Measurements from ENCODE around the gene GLRX.

Gene GLRX

DNA sequence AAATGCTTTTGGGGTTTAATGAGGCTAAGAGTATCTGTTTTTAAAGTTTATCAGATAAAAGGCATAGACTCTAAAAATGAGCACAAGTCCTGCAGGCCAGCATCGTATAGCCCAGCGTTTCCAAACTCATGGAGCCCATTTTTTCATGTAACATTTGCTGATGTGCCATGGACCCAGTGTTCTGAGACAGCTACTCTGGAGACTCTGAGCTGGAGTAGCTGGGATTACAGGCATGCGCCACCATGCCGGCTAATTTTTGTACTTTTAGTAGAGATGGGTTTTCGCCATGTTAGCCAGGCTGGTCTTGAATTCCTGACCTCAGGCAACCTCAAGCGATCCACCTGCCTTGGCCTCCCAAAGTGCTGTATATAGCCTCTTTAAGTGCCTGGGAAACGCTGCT, 15.8 kb downstream of the GLRX start:
- no peak for DNase-seq

DNA sequence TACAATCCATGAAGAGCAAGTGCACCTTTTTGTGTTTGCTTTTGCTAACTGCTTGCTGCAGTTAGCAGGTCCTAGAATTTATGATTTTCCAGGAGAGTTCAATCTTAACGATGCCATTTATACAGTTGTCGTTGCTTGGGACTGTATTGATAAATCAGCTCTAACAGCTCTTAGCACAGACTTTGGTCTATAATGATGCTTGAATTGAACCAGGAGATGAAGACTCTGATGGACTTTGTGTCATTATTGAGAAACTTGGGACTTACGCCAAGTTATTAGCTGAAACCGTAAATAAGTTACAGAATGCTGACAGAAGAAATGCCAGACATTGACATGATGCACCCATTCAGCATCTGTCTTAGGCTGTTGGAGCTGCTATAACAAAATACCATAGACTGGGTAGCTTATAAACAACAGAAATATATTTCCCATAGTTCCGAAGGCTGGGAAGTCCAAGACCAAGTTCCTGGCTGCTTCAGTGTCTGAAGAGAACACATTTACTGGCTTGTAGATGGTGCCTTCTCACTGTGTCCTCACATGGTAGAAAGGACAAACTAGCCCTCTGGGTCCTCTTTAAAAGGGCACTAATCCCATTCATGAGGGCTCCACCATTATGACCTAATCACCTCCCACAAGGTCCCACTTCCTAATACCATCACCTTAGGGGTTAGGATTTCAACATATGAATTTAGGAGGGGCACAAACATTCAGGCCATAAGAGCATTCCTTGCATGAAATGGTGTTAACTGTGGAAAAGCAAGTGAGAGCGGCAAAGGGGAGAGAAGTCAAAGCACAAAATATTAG, 17.6 kb downstream of the GLRX start:
- no peak for DNase-seq

DNA sequence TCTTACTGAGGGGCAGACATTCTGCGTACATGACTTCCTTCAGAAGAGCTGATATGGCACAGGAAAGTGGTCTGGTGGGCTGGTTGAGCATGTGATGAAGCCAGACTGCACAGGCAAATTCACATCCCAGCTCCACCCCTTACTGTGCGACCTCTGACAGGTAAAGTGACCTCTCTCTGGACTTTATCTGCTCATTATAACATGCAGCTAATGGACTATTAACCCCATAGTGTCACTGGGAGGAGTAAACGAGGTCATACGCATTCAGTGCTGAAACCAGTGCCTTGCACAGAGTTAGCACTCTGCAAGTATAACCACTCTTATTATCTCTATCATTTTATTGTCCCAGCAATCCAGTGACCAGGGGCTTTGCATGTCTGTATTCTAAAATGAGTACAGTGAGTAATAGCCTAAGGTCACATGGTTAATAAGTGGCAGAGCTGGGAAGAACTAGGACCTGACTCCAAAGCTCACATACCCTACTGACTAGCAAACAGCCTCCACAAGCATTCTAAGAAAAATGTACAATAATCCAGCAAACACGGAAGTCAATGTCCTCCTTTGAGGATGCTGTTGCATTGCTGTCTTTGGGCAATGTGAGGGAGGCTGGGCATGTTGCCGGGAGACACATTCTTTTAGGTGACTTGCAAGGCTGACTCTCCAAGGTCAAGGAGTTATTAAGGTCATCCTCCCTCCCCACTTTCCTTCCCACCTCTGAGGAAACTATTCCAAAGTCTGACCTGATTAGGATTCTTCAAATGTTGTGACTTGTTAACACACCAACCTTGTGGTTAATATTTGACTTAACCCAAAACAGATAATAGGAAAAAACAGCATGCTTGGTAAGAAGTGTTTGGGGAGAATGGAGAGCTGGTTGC, 19.0 kb downstream of the GLRX start:
- no peak for DNase-seq

DNA sequence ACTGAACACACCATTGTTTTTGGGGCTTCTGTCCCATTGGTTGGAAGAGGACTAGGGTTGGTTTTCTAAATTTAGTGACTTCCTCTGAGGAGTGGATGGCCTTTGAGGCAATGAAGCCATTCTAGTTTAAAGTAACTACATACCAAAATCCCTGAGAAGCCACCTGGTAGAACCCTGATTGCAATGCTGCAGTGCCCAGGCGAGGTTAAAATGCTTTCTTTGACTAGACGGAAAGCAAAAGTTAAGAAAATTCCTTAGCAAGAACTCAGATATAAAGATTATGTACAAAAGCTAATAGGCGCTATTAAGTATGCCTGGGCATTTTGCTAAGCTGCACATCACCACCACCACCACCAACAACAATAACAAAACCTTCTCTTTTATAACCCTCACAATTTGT, 20.6 kb downstream of the GLRX start:
- DNase-seq = no peak

DNA sequence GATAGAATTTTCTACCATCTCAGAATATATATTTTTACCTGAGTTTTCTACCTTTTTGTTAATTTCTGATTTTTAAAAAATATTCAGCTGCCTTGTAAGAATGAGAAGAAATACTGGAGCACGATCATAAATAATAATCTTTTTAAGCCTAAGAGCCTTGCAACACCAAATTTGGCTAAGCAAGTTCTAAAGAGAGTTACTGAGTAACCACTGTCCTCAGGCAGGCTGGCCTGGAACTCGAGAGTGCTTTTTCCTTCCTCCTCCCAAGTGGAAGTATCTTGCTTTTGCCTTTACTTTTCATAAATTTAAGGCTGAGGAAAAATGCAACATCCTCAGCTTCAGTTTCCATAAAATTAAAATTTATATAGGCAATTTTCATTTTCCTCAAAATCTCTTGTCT, 21.0 kb downstream of the GLRX start:
- no peak for DNase-seq

DNA sequence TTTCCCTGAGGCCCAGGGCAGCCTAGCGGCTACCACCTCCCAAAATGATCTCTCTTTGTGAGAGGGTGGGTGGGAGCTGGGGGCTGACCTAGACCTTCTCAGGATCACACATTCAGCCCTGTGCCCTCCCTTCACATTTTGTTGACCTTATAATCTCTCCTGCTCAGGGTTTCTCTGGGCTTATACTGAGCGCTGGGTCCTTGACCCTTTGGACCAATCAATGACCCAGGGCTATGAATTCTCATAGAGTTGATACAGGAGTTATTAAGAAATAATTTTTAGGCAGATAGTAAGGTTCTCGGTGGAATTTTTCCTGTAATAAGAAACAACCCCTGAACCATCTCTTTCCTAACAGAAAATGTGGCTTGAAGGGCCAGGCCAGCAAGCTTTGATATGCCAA, 22.0 kb downstream of the GLRX start:
- DNase-seq = no peak

DNA sequence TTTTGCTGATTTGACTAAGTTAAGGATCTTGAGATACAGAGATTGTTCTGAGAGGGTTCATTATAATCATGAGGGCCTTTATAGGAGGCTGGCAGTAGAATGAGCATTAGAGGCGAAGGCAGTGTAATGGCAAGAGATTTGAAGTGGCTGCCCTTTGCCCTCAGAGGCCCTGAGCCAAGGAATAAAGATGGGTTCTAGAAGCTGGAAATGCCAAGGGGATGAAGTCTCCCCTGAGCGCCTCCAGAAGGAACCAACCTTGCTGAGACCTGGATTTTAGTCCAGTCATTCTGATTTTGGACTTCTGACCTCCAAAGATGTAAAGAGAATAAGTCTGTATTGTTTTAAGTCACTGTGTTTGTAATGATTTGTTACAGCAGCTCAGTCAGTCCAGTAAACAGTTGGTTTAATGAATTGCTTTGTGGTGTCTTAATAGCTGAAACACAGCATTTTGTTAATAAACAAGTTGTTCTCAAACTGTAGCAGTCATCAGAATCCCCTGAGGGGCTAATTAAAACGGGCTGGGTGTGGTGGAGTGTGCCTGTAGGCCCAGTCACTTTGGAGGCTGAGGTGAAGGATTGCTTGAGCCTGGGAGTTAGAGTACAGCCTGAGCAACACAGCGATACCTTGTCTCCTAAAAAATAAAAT, 23.2 kb downstream of the GLRX start:
- no peak for DNase-seq

DNA sequence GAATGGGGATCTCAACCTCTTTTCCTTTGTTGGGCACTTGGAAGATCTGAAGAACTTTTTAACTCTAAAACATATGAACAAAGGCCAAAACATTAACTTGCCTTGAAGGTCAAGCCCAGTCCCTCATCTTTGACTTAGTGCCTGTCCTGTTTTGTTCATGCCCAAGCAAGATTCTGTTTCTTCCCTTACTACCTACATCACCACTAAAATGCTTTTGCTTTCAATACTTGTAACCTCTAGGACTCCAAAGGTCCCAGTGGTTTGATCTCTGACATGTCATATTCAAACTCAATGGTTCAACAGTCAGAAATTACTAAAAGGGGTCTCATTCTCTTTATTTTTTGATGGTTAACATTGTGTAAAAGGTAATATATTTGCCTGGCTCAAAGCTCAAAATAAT, 24.0 kb downstream of the GLRX start:
- no peak for DNase-seq

DNA sequence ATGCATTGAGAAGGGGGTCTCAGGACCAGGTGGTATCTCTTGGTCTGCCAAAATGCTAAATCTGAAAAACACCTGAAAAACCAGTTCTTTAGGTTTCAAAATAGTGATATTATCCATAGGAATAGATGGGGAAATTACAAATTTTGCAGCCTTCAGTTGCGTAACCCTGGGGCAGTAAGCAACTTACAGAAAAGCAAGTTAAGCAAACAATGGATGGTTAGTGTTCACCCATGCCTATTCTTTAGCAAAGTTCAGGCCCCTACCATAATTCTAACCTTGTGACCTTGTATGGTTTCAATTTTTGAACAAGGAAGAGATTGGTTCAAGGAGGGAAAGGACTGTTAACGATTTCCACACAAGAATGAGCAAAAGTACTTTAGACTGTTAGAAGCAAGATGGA, 24.5 kb downstream of the GLRX start:
- no peak for DNase-seq

DNA sequence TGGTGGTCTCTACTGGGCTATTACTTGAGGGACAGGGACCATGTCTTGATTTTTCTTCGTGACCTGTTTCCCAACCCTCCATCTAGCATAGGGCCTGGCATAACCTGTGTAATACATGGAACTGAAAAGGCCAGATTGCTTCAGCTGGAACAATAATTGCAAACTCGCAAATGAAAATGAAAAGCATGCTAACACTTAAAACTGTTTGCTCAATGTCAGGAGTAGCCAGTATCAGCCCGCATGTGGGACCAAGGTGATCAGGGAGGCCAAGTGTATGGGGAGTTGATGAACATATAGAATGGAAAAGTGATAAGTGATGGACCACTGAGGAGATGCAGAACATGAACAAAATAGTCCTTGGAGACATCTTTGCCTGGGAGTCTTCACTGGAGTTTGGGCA, 25.2 kb downstream of the GLRX start:
- DNase-seq = no peak

DNA sequence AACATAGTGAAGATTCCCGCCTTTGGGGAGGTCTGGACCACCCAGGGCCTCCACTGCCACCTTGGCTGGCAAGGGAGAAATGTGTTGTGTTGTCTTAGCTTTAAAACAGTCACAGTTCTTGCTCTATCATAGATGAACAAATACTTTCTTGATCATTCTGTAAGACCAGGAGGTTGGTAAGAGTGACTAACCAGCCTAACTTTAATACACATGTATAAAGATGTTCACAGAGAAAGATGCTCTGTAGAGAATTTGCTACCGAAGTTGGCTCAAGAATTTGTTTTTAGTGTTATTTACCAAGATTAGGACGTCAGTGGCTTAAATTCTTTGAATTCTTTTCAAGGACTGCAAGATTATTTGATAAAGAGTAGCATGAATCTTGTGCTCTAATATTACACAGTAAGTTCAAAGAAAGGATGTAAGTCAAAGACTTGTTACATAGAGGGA, 28.4 kb downstream of the GLRX start:
- DNase-seq = no peak

DNA sequence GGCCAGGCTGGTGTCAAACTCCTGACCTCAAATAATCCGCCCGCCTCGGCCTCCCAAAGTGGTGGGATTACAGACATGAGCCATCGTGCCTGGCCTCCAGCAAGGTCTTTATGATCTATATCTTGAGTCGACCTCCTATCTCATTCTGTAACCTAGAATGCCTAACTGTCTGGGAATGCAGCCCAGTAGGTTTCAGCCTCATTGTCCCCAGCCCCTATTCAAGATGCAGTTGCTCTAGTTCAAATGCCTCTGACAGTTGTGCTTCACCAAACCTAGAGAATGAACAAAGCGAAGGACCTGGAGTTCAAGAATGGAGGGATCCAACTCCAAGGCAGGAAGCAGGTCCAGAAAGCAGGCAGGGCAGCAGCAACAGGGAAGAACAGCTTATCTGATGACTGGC, 30.8 kb downstream of the GLRX start:
- DNase-seq = no peak

DNA sequence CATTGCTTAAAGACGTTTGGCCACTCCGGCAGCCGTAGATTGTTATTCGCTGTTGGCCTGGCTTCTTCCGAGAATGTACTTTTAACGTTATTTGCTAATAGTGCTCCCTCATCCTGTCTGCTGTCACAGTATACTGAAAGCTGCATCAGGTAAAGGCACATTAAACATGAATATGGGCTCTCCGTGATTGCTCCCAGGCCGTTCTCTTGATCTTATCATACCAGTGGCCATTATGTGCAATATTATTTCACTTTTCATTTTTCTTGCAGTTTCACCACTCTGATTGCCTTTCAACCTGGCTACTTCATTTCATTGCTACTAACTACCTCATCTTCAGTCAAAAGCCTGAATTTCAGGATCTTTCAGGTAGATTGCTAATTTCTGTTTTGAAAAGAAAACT, 34.0 kb downstream of the GLRX start:
- no peak for DNase-seq

DNA sequence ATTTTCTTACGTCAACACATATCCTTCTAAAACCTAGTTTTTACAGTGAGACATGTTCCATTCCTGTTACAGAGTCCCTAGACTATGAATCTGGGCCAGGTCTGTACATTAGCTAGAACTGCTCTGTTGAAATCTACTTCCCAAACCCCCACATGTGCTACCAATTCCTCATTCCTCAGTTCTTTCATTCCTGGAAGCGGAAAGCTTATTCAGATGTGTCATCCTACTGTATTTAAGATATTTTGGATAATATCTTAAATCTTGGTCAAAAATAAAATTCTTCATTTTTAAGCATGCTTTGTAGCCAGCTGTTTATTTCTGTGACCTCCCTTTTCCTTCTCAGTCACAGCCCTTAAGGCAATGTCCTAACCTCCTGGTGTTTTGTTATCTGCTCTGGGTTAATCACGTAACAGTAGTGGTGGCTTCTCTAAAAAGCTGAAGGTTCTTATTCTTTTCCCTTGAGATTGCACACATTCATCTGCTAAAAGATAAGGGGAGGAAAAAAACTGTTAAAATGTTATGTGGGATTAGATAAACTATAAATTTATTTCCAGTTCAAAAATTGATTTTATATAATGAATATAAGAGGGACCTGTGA, 35.6 kb downstream of the GLRX start:
- no peak for DNase-seq

DNA sequence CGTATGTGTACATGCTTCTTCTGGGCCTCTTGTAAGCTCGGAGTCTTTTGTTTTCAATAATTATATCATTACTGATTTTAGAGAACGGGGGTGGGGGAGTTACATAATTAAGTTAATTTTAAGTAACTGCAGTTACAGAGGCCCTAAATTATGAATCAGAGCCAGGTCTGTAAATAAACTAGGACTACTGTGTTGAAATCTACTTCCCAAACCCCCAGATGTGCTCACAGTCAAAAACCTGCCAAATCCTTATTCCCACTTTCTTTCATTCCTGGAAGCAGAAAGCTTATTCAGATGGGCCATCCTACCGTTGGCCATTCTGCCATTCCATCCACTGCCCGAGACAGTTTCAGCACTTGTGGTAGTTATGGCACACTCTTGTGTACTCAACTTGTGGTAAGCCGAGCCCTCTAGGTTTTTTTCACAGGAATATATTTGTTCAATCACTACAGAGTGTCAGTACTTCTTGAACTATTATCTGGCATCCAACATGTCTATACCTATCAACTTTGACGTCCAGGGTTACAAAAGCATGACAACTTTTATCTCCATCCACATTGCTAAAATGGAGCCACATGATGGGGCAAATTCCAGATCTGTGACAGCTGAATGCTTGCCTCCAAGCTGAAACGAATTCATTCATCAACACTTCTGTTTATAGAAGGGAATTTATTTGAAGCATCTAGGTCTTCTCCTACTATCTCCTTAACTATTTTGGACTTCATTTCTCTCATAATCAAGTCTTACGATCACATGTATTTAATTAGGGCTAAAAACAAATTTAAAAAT, 37.8 kb downstream of the GLRX start:
- no peak for DNase-seq

DNA sequence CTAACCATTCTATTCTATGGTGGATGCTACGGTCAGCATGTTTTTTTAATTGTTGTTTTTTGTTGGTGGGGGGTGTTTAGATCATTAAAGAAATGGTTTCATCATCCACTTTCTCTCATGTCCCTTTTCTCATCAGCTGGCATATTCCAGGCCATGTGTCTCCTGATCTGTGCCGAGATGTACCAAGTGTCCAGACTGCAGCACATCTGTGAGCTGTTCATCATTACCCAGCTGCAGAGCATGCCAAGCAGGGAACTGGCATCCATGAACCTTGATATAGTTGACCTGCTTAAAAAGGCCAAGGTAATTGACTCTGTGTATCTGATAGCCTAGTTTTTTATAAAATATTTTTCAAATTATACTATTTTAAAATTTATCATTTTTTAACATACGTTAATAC, 38.9 kb downstream of the GLRX start:
- no peak for DNase-seq

DNA sequence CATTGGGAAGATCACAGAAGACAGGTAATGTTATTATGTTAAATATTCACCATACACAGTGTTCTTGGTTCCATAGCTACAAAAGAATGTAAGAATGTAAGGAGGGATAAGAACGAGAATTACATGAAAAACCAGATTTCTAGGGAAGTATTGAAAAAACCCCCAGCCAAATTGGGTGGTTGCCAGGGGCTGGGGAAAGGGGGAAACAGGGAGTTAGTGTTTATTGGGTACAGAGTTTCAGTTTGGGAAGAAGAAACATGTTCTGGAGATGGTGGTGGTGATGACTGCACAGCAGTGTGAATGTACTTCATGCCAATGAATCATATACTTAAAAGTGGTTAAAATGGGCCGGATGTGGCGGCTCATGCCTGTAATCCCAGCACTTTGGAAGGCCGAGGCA, 40.3 kb downstream of the GLRX start:
- no peak for DNase-seq

DNA sequence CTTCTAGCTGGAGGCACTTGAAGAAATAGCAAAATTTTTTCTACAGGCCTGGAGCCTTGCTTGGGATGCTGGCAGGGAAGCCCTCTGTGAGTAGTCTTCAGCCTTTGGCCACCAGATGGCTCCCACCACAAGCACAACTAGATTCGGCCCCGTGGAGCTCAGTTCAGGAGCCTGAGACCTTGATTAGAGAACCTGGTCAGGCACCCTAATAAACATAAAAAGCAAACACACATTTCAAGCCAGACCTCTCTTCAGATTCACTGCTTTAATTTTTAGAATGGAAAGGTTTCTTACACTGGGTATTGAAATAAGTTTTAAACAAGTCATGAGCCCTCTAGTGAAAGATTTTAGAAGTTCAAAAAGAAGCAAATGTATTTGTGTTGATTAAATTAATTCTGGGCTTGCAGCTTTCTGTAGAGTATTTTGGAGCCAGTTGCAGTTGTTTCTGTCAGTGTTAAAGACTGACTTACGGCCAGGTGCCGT, 41.4 kb downstream of the GLRX start:
- DNase-seq = peak; percentile 69 to 84

DNA sequence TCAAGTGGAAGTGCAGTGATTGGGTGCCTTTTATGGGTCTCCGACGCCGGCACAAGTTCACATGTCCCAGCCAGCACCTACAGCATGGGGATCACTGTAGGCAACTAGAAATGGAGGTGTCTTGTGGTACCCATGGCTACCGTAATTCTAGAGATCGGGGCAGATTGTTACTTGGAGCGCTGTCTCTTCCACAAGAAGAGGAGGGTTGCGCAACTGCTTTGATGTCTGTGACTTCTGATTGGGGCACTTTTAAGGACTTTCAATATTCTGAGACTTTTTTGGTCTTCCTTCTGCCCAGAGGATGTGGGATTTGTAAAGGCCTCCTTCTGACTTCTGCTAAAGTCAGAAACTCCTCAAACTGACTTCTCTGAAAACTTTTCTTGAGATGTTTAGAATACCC, 41.9 kb downstream of the GLRX start:
- DNase-seq = no peak

DNA sequence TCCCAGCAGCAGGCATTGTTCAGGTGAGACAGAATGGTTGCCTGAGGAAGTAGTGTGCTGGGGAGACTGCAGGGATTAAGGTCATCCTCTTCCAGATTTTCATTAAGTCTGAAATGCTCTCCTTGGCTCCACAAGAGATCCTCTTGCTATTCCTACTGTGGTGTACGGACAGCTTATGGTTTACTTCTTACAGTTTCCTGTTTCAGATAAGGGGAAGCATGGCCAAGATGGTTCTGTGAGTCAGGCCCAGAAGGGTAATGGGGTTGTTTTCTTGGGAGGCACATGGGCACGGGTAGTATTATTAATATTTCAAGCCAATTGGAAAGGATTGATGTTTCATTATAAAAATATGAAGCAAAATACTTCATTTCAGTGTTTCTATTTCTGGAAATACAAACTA, 42.9 kb downstream of the GLRX start:
- peak; percentile 35 to 54 for DNase-seq

DNA sequence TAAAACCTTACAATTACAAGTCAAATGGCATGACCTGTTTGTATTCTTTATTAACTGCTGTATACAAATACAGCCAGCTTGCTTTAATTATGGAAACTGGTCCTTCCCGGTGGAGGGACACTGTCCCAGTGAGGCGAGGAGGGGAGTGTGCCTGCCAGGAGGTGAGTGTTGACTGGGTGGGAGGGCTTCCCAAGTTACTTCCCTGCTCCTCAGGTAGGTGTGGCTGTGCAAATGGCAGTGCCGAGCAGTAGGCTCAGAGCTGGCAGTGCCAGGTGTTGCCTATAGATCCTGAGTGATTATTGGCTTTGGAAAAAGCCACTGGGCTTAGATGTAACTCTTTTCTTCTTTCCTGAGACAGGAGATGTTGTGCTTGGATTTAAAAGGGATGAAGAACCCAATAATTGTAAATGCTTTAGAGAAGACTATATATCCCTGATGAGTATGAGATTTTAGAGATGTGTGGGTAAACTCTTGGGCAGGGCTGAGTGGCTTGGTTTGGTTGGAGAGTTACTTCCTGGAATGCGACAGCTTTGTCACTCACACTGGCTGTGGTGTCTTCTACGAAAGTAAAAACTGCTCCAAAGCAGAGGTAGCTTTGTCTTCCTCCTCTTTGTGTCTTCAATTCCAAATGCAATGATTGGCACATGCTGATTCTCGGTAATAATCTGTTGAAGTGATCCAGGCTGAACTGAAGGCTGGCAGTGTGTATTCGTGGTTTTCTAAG, 43.7 kb downstream of the GLRX start:
- peak in 1 of 2 experiments; percentile 25 for DNase-seq

DNA sequence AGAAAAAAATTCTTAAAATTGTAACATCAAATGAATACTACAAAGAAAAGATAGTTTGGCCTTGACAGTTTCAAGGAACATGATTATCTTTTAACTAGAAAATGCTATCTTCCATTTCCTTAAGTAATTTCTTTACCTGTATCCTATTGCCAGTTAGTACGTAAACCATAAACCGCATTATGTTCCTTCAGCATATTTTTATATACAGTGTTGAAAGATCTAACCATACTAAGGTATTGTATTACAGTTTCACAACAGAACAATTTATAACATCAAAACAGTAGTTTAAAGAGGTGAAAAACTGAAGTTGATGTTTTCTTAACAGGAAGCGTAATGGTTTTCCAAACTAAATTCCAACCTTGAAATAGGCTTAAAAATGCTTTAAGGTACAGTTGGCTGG, 45.1 kb downstream of the GLRX start:
- DNase-seq = no peak
